HG03442 (cell line): Measurements from ENCODE around the gene ERC2.

ENCODE experiments used
- ATAC-seq: cut with Tn5 transposase; IDR thresholded peaks from one replicate; pipeline ENCODE4 v1.9.1; 2021; ENCODE audit warnings: mild to moderate bottlenecking, moderate library complexity; ENCODE audit not compliant: unreplicated experiment

Gene ERC2

GRCh38 chr3:55955891-55956477 lies 512.3 kb downstream of the ERC2 start:
- ATAC-seq = no peak

GRCh38 chr3:55951388-55951787 lies 516.9 kb downstream of the ERC2 start:
- ATAC-seq = no peak

GRCh38 chr3:55947406-55947805 lies 520.9 kb downstream of the ERC2 start:
- no peak for ATAC-seq

- ATAC-seq = no peak
Measured at GRCh38 chr3:55946574-55947160, 521.6 kb downstream of the ERC2 start.

GRCh38 chr3:55942868-55943267 lies 525.4 kb downstream of the ERC2 start:
- ATAC-seq = no peak

- no peak for ATAC-seq
Measured at GRCh38 chr3:55939287-55939686, 529.0 kb downstream of the ERC2 start.

- ATAC-seq = no peak
Measured at GRCh38 chr3:55937301-55937700, 531.0 kb downstream of the ERC2 start.

GRCh38 chr3:55936549-55937052 lies 531.7 kb downstream of the ERC2 start:
- ATAC-seq = no peak

GRCh38 chr3:55935241-55935640 lies 533.0 kb downstream of the ERC2 start:
- ATAC-seq = no peak

- no peak for ATAC-seq
Measured at GRCh38 chr3:55934771-55935170, 533.5 kb downstream of the ERC2 start.

- ATAC-seq = no peak
Measured at GRCh38 chr3:55929154-55929869, 539.0 kb downstream of the ERC2 start.

GRCh38 chr3:55923626-55924025 lies 544.6 kb downstream of the ERC2 start:
- ATAC-seq = no peak

GRCh38 chr3:55923207-55923606 lies 545.1 kb downstream of the ERC2 start:
- ATAC-seq = no peak

GRCh38 chr3:55912880-55913279 lies 555.4 kb downstream of the ERC2 start:
- no peak for ATAC-seq

GRCh38 chr3:55911266-55911665 lies 557.0 kb downstream of the ERC2 start:
- ATAC-seq = no peak

- ATAC-seq = no peak
Measured at GRCh38 chr3:55910543-55910942, 557.7 kb downstream of the ERC2 start.

- ATAC-seq = no peak
Measured at GRCh38 chr3:55909373-55909772, 558.9 kb downstream of the ERC2 start.

- no peak for ATAC-seq
Measured at GRCh38 chr3:55907616-55908015, 560.7 kb downstream of the ERC2 start.

- no peak for ATAC-seq
Measured at GRCh38 chr3:55906896-55907295, 561.4 kb downstream of the ERC2 start.

- ATAC-seq = no peak
Measured at GRCh38 chr3:55904716-55905115, 563.6 kb downstream of the ERC2 start.

- ATAC-seq = no peak
Measured at GRCh38 chr3:55903680-55904079, 564.6 kb downstream of the ERC2 start.

GRCh38 chr3:55902221-55902900 lies 565.9 kb downstream of the ERC2 start:
- ATAC-seq = no peak
